Upper lobe of left lung (tissue), 4 donors: Measurements from ENCODE around the gene CORO1A.

Source experiments
- EP300 ChIP-seq, 4 donors: sonication (generic); formaldehyde crosslinking; IDR thresholded peaks; one replicate each; pipeline ENCODE4 v1.5.1; 2017; ENCODE audit warnings: antibody characterized with exemption in 4 of 4, control low read depth in 2 of 4
- POLR2AphosphoS5 ChIP-seq, 2 donors: sonication (generic); formaldehyde crosslinking; IDR thresholded peaks; one replicate each; pipeline ENCODE4 v1.5.1; 2017; ENCODE audit warnings: antibody characterized with exemption in 2 of 2

DNA sequence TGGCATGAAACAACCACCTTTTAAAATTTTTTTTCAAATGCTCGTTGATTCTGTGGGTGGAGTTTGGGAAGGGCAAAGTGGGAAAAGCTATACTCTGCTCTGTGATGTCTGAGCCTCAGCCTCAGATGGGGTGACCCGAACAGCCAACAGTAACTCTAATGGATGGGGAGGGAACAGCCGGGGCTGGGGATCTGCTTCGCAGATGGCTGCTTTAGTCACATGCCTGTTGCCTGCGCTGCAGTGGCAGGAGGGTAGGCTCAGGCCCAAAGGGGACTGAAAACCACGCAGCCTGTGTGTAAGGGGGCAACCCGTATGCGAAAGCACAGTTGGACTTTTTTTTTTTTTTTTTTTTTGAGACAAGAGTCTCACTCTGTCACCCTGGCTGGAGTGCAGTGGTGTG lies 45.5 kb upstream of the CORO1A start:
- TF ChIP-seq EP300 (IDR thresholded peaks at IDR 0.05) (no peak), POLR2AphosphoS5 (IDR thresholded peaks at IDR 0.05) (no peak)
